Prostate gland (tissue), 2 donors: ENCODE results near the gene SCNN1A. TPM values are rescaled to one million over a fixed set of nuclear protein-coding genes. Genes with fewer than 3 reads are reported as not detected.

ENCODE experiments used
- DNase-seq: peaks from one replicate; pipeline ENCODE4 v3.0.0-alpha.2; 2019; ENCODE audit warnings: low spot score
- H3K27ac ChIP-seq, 2 donors: fragments of 200-600 bp; sonication (generic); 2 replicates each; pipeline ENCODE4 v1.5.1; 2017 to 2019
- H3K27me3 ChIP-seq: fragments of 200-600 bp; sonication (generic); replicated peaks from 2 replicates; pipeline ENCODE4 v1.5.1; 2019; ENCODE audit not compliant: insufficient read depth
- H3K36me3 ChIP-seq, 2 donors: fragments of 200-600 bp; sonication (generic); 1 replicate in 1 of 2; 2 replicates in 1 of 2; pipeline versions ENCODE4 v1.5.1 to v1.8.1; 2017 to 2019
- H3K4me1 ChIP-seq: fragments of 200-600 bp; sonication (generic); replicated peaks from 2 replicates; pipeline ENCODE4 v1.5.1; 2019
- H3K4me3 ChIP-seq, 2 donors: fragments of 200-600 bp; sonication (generic); 2 replicates each; pipeline ENCODE4 v1.5.1; 2017 to 2019
- H3K9me3 ChIP-seq: fragments of 200-600 bp; sonication (generic); 2 replicates; pipeline ENCODE4 v1.5.1; 2017
- CTCF ChIP-seq, 4 experiments: fragments of 200-600 bp in 2 of 4; fragments of 450-650 bp in 2 of 4; sonication (generic) in 2 of 4; IDR thresholded peaks; 1 replicate in 3 of 4; 2 replicates in 1 of 4; pipeline ENCODE4 v1.5.1; 2016 to 2019; ENCODE audit warnings: antibody characterized with exemption in 4 of 4, mild to moderate bottlenecking in 2 of 4, moderate library complexity in 2 of 4
- POLR2A ChIP-seq: fragments of 450-650 bp; IDR thresholded peaks from one replicate; pipeline ENCODE4 v1.6.1; 2016; ENCODE audit warnings: antibody characterized with exemption, mild to moderate bottlenecking
- POLR2AphosphoS5 ChIP-seq: sonication (generic); formaldehyde crosslinking; IDR thresholded peaks from one replicate; pipeline ENCODE4 v1.6.1; 2017; ENCODE audit warnings: antibody characterized with exemption
- WGBS: methylation state at CpG from one replicate; pipeline ENCODE4 v1.1.5; 2018; 5-methylcytosine and 5-hydroxymethylcytosine counted together
- intact Hi-C: fragments of 100-400 bp; cut with DNase I; formaldehyde crosslinking; loops from one replicate; pipeline ENCODE4 v1.14.2; 2022
- total RNA-seq, 2 donors: library from RNA; depleted of rRNA; stranded (reverse); fragments of >200 nt; gene quantifications; one replicate each; pipeline ENCODE4 v1.1.0, GENCODE V29; 2016

Gene SCNN1A
- total RNA-seq: 100 to 1,000 TPM; 128 to 211 TPM

GRCh38 chr12:6375269-6376078 is at the start of gene SCNN1A:
SCNN1A (minus strand) TSS chr12:6375563; CDS start chr12:6374783, 780 bp downstream.
- no peaks in the 10 kb centered on the region for H3K36me3 ChIP-seq
- peaks cover 52% of the 10 kb centered on the region for H3K4me1 ChIP-seq
- peak; percentile 77 for DNase-seq
- intact Hi-C loops: no loop called here
- peak within 1 kb of the TSS; percentile 83 to 87 for H3K27ac ChIP-seq
- H3K9me3 ChIP-seq: no peaks in the 10 kb centered on the region
- H3K27me3 ChIP-seq: no peaks in the 10 kb centered on the region
- H3K4me3 ChIP-seq: peak within 1 kb of the TSS; percentile 6 to 28
- 66% methylated on average over 15 of the region's 15 CpGs for WGBS
- no peak for TF ChIP-seq CTCF (IDR thresholded peaks at IDR 0.05)
- TF ChIP-seq POLR2A: peak; percentile 63
- TF ChIP-seq POLR2AphosphoS5: peak; percentile 57

- no peaks in the 10 kb centered on the region for H3K36me3 ChIP-seq
- intact Hi-C loops: loop anchor here (5.0 kb wide), 1 partner anchor 98 kb away; no protein-coding TSS in a partner anchor
- H3K27ac ChIP-seq: no peak overlapping the region
- no peaks in the 10 kb centered on the region for H3K27me3 ChIP-seq
- H3K9me3 ChIP-seq: no peaks in the 10 kb centered on the region
- no peak for DNase-seq
- TF ChIP-seq POLR2AphosphoS5 (no peak), POLR2A (no peak), CTCF (IDR thresholded peaks at IDR 0.05) (no peak)
- no peak overlapping the region for H3K4me3 ChIP-seq
- no peaks in the 10 kb centered on the region for H3K4me1 ChIP-seq
- WGBS: 85% methylated on average over 8 of the region's 8 CpGs
Measured at GRCh38 chr12:6424866-6425265, 49.5 kb upstream of the SCNN1A start.

GRCh38 chr12:6424008-6424347 is 48.6 kb upstream of the SCNN1A start:
- no peak overlapping the region for H3K27ac ChIP-seq
- intact Hi-C loops: loop anchor here (5.0 kb wide), 1 partner anchor 97 kb away; no protein-coding TSS in a partner anchor
- no peaks in the 10 kb centered on the region for H3K4me1 ChIP-seq
- DNase-seq: no peak
- no peaks in the 10 kb centered on the region for H3K27me3 ChIP-seq
- TF ChIP-seq POLR2A: no peak
- TF ChIP-seq POLR2AphosphoS5: no peak
- TF ChIP-seq CTCF (IDR thresholded peaks at IDR 0.05): no peak
- WGBS: 49% methylated on average over 6 of the region's 6 CpGs
- no peaks in the 10 kb centered on the region for H3K9me3 ChIP-seq
- no peak overlapping the region for H3K4me3 ChIP-seq
- no peaks in the 10 kb centered on the region for H3K36me3 ChIP-seq

GRCh38 chr12:6423267-6424007 is 48.1 kb upstream of the SCNN1A start:
- Histone ChIP-seq H3K27ac (no peak overlapping the region), H3K9me3 (no peaks in the 10 kb centered on the region), H3K27me3 (no peaks in the 10 kb centered on the region), H3K36me3 (no peaks in the 10 kb centered on the region), H3K4me1 (no peaks in the 10 kb centered on the region), H3K4me3 (no peak overlapping the region)
- TF ChIP-seq POLR2A (no peak), CTCF (IDR thresholded peaks at IDR 0.05) (peak; percentile 80 to 94 (median 92)), POLR2AphosphoS5 (peak; percentile 93)
- 3% methylated on average over 9 of the region's 9 CpGs for WGBS
- intact Hi-C loops: loop anchor here (2.0 to 5.0 kb wide), 3 partner anchors 41 to 115 kb away; no protein-coding TSS in a partner anchor
- peak; percentile 86 for DNase-seq
